ENCODE data around the gene PCDHB10. TPM values are rescaled to one million over a fixed set of nuclear protein-coding genes. Genes with fewer than 3 reads are reported as not detected.
"Not testable (repeated sequence)": the region's sequence is repeated elsewhere in the genome, so short reads cannot be mapped to it uniquely, and the experiment has no call there.

PCDHB10 gene
- total RNA-seq, 2 donors from 2014 or later, result 0.17 to 1.1 TPM

DNA sequence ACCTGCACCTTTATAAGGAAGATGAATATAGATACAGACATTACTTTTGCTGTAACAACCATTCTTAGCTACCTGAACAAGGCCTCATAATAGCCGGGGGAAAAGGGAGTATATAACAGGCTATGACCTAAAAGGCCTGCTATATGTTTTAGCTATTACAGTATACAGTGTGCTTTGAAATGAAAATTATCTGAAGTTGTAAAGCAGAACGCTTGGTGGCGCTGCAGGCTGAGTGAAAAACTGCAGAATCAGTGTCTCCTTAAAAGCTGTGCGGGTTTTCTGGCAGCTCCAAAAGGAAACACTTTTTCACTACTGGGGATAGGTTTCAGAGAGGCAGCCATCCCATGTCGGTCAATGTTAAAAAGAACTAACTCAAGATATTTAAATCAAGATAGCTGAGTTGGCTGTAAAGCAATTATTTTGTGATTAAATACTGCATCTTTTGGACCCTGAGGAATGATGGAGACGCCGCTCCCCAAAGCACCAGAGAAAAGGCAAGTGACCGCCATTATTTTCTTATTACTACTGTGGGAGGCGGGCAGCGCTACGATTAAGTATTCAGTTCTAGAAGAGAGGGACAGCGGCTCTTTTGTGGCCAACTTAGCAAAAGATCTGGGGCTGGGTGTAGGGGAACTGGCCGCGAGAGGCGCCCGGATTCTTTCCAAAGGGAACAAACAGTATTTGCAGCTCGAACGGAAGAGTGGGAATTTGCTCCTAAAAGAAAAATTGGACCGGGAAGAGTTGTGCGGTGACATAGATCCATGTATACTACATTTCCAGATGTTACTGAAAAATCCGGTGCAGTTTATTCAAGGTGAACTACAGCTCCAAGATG lies 36.4 kb upstream of the PCDHB10 start:
- no peak overlapping the region for H3K9ac ChIP-seq (ENCODE audit: low read depth in 2 of 2, low read length in 2 of 2)
- no peaks in the 10 kb centered on the region for H3K27me3 ChIP-seq
- no peak for DNase-seq
- TF ChIP-seq, protein P1, sequence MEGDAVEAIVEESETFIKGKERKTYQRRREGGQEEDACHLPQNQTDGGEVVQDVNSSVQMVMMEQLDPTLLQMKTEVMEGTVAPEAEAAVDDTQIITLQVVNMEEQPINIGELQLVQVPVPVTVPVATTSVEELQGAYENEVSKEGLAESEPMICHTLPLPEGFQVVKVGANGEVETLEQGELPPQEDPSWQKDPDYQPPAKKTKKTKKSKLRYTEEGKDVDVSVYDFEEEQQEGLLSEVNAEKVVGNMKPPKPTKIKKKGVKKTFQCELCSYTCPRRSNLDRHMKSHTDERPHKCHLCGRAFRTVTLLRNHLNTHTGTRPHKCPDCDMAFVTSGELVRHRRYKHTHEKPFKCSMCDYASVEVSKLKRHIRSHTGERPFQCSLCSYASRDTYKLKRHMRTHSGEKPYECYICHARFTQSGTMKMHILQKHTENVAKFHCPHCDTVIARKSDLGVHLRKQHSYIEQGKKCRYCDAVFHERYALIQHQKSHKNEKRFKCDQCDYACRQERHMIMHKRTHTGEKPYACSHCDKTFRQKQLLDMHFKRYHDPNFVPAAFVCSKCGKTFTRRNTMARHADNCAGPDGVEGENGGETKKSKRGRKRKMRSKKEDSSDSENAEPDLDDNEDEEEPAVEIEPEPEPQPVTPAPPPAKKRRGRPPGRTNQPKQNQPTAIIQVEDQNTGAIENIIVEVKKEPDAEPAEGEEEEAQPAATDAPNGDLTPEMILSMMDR (IDR thresholded peaks at IDR 0.05), result no peak
- no peak overlapping the region for H3K4me3 ChIP-seq
- intact Hi-C loops (cut with DNase I), result no loop called here
- H3K27ac ChIP-seq, result no peak overlapping the region
- H3K4me1 ChIP-seq, result no peaks in the 10 kb centered on the region
- no peaks in the 10 kb centered on the region for H3K9me3 ChIP-seq
- H3K36me3 ChIP-seq, result no peaks in the 10 kb centered on the region

DNA sequence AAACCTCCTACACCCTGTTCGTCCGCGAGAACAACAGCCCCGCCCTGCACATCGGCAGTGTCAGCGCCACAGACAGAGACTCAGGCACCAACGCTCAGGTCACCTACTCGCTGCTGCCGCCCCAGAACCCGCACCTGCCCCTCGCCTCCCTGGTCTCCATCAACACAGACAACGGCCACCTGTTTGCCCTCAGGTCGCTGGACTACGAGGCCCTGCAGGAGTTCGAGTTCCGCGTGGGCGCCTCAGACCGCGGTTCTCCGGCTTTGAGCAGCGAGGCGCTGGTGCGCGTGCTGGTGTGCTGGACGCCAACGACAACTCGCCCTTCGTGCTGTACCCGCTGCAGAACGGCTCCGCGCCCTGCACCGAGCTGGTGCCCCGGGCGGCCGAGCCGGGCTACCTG lies 34.8 kb upstream of the PCDHB10 start:
- H3K36me3 ChIP-seq; H3K27ac ChIP-seq; H3K27me3 ChIP-seq; H3K9ac ChIP-seq (ENCODE audit: low read depth in 2 of 2, low read length in 2 of 2); DNase-seq; H3K4me3 ChIP-seq; intact Hi-C loops (cut with DNase I); H3K9me3 ChIP-seq; H3K4me1 ChIP-seq: not testable (repeated sequence)

DNA sequence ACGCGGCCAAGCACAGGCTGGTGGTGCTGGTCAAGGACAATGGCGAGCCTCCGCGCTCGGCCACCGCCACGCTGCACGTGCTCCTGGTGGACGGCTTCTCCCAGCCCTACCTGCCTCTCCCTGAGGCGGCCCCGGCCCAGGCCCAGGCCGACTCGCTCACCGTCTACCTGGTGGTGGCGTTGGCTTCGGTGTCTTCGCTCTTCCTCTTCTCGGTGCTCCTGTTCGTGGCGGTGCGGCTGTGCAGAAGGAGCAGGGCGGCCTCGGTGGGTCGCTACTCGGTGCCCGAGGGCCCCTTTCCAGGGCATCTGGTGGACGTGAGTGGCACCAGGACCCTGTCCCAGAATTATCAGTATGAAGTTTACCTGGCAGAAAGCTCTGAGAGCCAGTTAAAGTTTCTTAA lies 34.3 kb upstream of the PCDHB10 start:
- H3K9ac ChIP-seq (ENCODE audit: low read depth in 2 of 2, low read length in 2 of 2); H3K4me1 ChIP-seq; H3K27ac ChIP-seq; H3K27me3 ChIP-seq; DNase-seq; intact Hi-C loops (cut with DNase I); H3K9me3 ChIP-seq; H3K36me3 ChIP-seq; H3K4me3 ChIP-seq: not testable (repeated sequence)

DNA sequence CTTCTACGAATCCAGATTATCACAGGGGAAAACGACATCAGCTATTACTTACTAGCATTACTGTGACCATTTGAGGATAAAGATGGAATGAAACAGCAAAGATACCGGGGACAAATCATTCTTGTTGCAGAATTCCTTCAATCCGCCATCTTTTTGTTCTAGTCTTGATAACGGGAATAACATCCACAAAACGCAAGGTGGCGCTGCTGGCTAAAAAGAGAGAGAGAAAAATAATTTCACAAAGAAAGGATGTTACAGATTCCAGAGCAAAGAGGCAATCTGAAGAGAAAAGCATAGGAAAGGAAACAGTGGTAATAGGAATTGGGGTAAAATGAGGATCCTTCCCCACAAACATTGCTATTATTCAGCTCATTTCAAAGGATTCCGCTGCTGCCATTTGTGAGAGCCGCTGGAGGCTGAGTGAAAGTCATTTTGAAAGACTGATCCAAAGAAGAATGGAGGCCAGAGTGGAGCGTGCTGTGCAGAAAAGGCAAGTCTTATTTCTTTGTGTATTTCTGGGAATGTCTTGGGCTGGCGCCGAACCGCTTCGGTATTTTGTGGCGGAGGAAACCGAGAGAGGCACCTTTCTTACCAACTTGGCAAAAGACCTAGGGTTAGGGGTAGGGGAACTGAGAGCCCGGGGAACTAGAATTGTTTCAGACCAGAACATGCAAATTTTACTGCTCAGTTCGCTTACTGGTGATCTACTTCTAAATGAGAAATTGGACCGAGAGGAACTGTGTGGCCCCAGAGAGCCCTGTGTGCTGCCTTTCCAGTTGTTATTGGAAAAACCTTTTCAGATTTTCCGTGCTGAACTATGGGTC lies 19.6 kb upstream of the PCDHB10 start, which contains the start of gene PCDHB7:
Gene PCDHB7, plus strand, starts transcription at position 264 of the 824 bp plus-strand sequence. Its CDS starts 192 bp downstream, at position 456.
- H3K36me3 ChIP-seq, result no peaks in the 10 kb centered on the region
- intact Hi-C loops (cut with DNase I), result no loop called here
- H3K4me3 ChIP-seq, result no peak within 1 kb of the TSS
- H3K4me1 ChIP-seq, result no peaks in the 10 kb centered on the region
- no peak for DNase-seq
- no peak within 1 kb of the TSS for H3K9ac ChIP-seq (ENCODE audit: low read depth in 2 of 2, low read length in 2 of 2)
- H3K27ac ChIP-seq, result no peak within 1 kb of the TSS
- no peaks in the 10 kb centered on the region for H3K27me3 ChIP-seq
- TF ChIP-seq, protein P1 (IDR thresholded peaks at IDR 0.05), result no peak
- no peaks in the 10 kb centered on the region for H3K9me3 ChIP-seq

DNA sequence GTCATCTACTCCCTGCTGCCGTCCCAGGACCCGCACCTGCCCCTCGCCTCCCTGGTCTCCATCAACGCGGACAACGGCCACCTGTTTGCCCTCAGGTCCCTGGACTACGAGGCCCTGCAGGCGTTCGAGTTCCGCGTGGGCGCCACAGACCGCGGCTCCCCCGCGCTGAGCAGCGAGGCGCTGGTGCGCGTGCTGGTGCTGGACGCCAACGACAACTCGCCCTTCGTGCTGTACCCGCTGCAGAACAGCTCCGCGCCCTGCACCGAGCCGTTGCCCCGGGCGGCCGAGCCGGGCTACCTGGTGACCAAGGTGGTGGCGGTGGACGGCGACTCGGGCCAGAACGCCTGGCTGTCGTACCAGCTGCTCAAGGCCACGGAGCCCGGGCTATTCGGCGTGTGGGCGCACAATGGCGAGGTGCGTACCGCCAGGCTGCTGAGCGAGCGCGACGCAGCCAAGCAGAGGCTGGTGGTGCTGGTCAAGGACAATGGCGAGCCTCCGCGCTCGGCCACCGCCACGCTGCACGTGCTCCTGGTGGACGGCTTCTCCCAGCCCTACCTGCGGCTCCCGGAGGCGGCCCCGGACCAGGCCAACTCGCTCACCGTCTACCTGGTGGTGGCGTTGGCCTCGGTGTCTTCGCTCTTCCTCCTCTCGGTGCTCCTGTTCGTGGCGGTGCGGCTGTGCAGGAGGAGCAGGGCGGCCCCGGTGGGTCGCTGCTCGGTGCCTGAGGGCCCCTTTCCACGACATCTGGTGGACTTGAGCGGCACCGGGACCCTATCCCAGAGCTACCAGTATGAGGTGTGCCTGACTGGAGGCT lies 17.7 kb upstream of the PCDHB10 start:
- intact Hi-C loops (cut with DNase I); H3K9me3 ChIP-seq; DNase-seq: not testable (repeated sequence)

DNA sequence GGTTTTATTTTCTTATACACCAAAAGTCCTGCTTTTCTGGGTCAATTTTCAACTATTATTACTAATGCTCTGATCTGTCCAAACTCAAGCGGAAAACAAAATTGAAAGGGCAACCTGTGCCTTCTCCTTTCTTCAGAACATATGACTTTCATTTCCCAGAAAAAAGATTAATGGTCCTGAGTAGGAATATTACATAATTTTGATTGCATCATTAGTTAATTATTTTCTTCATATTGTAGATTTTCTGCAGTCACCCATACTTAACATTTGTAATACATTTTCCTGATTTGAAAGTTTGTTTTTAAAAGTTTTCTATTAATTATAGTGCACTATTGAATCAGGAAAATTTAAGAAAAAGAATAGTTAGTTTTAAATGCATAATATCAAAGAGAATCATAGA lies 16.2 kb upstream of the PCDHB10 start:
- no peak for DNase-seq
- H3K4me3 ChIP-seq, result no peak overlapping the region
- H3K27ac ChIP-seq, result no peak overlapping the region
- H3K27me3 ChIP-seq, result no peaks in the 10 kb centered on the region
- H3K4me1 ChIP-seq, result no peaks in the 10 kb centered on the region
- no peaks in the 10 kb centered on the region for H3K9me3 ChIP-seq
- no peak overlapping the region for H3K9ac ChIP-seq (ENCODE audit: low read depth in 2 of 2, low read length in 2 of 2)
- no peaks in the 10 kb centered on the region for H3K36me3 ChIP-seq
- intact Hi-C loops (cut with DNase I), result no loop called here
- TF ChIP-seq, protein P1 (IDR thresholded peaks at IDR 0.05), result no peak

More for the DNA sequence above, 17.7 kb upstream of the PCDHB10 start:
- H3K9ac ChIP-seq (ENCODE audit: low read depth in 2 of 2, low read length in 2 of 2); H3K4me3 ChIP-seq; H3K27ac ChIP-seq; H3K4me1 ChIP-seq; H3K36me3 ChIP-seq; H3K27me3 ChIP-seq: not testable (repeated sequence)

DNA sequence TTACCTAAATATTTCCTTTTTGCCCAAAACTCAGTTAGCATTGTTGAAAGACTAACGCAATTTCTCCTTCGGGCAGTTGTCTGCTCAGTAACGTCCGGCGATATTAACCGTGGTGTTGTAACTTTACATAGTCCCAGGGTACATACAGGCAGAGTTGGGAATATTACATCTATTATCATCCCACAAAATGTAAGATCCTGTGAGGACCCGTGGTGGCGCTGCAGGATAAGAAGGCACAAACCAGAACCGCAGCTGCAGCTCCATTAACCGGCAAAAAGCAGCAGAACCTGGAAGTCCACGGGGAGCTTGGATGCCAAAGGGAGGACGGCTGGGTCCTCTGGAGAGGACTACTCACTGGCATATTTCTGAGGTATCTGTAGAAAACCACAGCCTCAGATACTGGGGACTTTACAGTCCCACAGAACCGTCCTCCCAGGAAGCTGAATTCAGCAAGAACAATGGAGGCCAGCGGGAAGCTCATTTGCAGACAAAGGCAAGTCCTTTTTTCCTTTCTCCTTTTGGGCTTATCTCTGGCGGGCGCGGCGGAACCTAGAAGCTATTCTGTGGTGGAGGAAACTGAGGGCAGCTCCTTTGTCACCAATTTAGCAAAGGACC lies 14.5 kb upstream of the PCDHB10 start, which contains the start of gene PCDHB8:
Gene PCDHB8, plus strand, starts transcription at position 214 of the 615 bp plus-strand sequence. Its CDS starts 245 bp downstream, at position 459.
- H3K9ac ChIP-seq (ENCODE audit: low read depth in 2 of 2, low read length in 2 of 2); H3K36me3 ChIP-seq; H3K9me3 ChIP-seq; H3K4me3 ChIP-seq; intact Hi-C loops (cut with DNase I); H3K27me3 ChIP-seq; H3K4me1 ChIP-seq; DNase-seq; H3K27ac ChIP-seq: not testable (repeated sequence)

DNA sequence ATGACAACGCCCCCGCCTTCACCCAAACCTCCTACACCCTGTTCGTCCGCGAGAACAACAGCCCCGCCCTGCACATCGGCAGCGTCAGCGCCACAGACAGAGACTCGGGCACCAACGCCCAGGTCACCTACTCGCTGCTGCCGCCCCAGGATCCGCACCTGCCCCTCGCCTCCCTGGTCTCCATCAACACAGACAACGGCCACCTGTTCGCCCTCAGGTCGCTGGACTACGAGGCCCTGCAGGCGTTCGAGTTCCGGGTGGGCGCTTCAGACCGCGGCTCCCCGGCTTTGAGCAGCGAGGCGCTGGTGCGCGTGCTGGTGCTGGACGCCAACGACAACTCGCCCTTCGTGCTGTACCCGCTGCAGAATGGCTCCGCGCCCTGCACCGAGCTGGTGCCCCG lies 12.8 kb upstream of the PCDHB10 start:
- H3K4me1 ChIP-seq; H3K27me3 ChIP-seq; H3K27ac ChIP-seq; intact Hi-C loops (cut with DNase I); H3K9me3 ChIP-seq; H3K36me3 ChIP-seq; DNase-seq; H3K4me3 ChIP-seq; H3K9ac ChIP-seq (ENCODE audit: low read depth in 2 of 2, low read length in 2 of 2): not testable (repeated sequence)

DNA sequence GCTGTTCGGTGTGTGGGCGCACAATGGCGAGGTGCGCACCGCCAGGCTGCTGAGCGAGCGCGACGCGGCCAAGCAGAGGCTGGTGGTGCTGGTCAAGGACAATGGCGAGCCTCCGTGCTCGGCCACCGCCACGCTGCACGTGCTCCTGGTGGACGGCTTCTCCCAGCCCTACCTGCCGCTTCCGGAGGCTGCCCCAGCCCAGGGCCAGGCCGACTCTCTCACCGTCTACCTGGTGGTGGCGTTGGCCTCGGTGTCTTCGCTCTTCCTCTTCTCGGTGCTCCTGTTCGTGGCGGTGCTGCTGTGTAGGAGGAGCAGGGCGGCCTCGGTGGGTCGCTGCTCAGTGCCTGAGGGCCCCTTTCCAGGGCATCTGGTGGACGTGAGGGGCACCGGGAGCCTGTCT lies 12.3 kb upstream of the PCDHB10 start:
- H3K9ac ChIP-seq (ENCODE audit: low read depth in 2 of 2, low read length in 2 of 2); H3K9me3 ChIP-seq; H3K36me3 ChIP-seq; H3K4me3 ChIP-seq; H3K4me1 ChIP-seq; H3K27me3 ChIP-seq; H3K27ac ChIP-seq; DNase-seq; intact Hi-C loops (cut with DNase I): not testable (repeated sequence)
